Heart left ventricle (tissue), 16 donors: ENCODE results near the gene SMG7. TPM values are rescaled to one million over a fixed set of nuclear protein-coding genes. Genes with fewer than 3 reads are reported as not detected.

Experiments used
- ATAC-seq, 4 donors: fragments of 200-7000 bp; cut with Tn5 transposase; one replicate each; pipeline ENCODE4 v1.9.1; 2020 to 2022; ENCODE audit warnings: moderate library complexity in 4 of 4, mild to moderate bottlenecking in 3 of 4, moderate number of reproducible peaks in 1 of 4
- DNase-seq, 5 donors: peaks; one replicate each; pipeline ENCODE4 v3.0.0-alpha.2; 2020
- H3K27ac ChIP-seq, 12 donors: fragments of 200-600 bp; sonication (generic) in 4 of 12; one replicate each; pipeline versions ENCODE4 v1.5.0 to v1.8.0; 2016 to 2022; ENCODE audit warnings: mild to moderate bottlenecking in 2 of 12
- H3K27me3 ChIP-seq, 9 donors: fragments of 200-600 bp; sonication (generic) in 2 of 9; one replicate each; pipeline versions ENCODE4 v1.5.1 to v1.8.0; 2016 to 2022; ENCODE audit warnings: mild to moderate bottlenecking in 3 of 9
- H3K36me3 ChIP-seq, 9 donors: fragments of 200-600 bp; sonication (generic) in 2 of 9; one replicate each; pipeline versions ENCODE4 v1.5.0 to v1.8.0; 2018 to 2022; ENCODE audit warnings: mild to moderate bottlenecking in 2 of 9
- H3K4me1 ChIP-seq, 12 donors: fragments of 200-600 bp; sonication (generic) in 4 of 12; one replicate each; pipeline versions ENCODE4 v1.5.0 to v1.8.0; 2016 to 2022; ENCODE audit warnings: mild to moderate bottlenecking in 3 of 12
- H3K4me3 ChIP-seq, 12 donors: fragments of 200-600 bp; sonication (generic) in 4 of 12; one replicate each; pipeline versions ENCODE4 v1.5.0 to v1.8.0; 2017 to 2022; ENCODE audit warnings: mild to moderate bottlenecking in 9 of 12, moderate library complexity in 4 of 12
- H3K9me3 ChIP-seq, 12 donors: fragments of 200-600 bp; sonication (generic) in 4 of 12; one replicate each; pipeline versions ENCODE4 v1.5.0 to v1.8.0; 2016 to 2022; ENCODE audit warnings: mild to moderate bottlenecking in 1 of 12
- CTCF ChIP-seq, 12 donors: fragments of 200-600 bp; sonication (generic) in 4 of 12; IDR thresholded peaks; one replicate each; pipeline versions ENCODE4 v1.5.0 to v1.8.0; 2018 to 2022; ENCODE audit warnings: antibody characterized with exemption in 12 of 12, mild to moderate bottlenecking in 5 of 12
- POLR2A ChIP-seq, 2 donors: fragments of 450-650 bp; IDR thresholded peaks; one replicate each; pipeline ENCODE4 v1.6.1; 2017; ENCODE audit warnings: antibody characterized with exemption in 2 of 2, mild to moderate bottlenecking in 2 of 2, moderate library complexity in 2 of 2
- whole genome bisulfite sequencing, 4 donors: extraction: QIAGEN DNeasy Blood & Tissue Kit in 2 of 4; methylation state at CpG; one replicate each; pipeline versions ENCODE4 v1.1.5 to v1.1.7; 2013 to 2018; 5-methylcytosine and 5-hydroxymethylcytosine counted together
- intact Hi-C, 10 donors: fragments of 100-400 bp; cut with DNase I; formaldehyde crosslinking; loops; one replicate each; pipeline versions ENCODE4 v1.11.1 to v1.14.2; 2022
- polyA plus RNA-seq, 2 donors: library from polyadenylated mRNA; stranded (reverse); fragments of 200-250 nt; gene quantifications; one replicate each; pipeline ENCODE4 v1.2.3, GENCODE V29; 2013
- total RNA-seq, 9 donors: library from RNA; depleted of rRNA in 2 of 9; stranded (reverse); fragments of >200 nt in 2 of 9; fragmentation: NEBNext Ultra II Directional in 3 of 9; extraction: Animal tissue kit (Norgen Biotek cat#: 25700) in 3 of 9; gene quantifications; one replicate each; pipeline versions ENCODE4 v1.1.0 to v1.2.4, GENCODE V29; 2016 to 2023
- donor health status: ischemic (EF 13 %, LVEDD 7.1; RV severe dilation, severe dysfunction).
- donor health status: healthy with polysubstance abuse.
- donor health status: DM: no; HTN: yes; CAD: no.
- donor health status: DM: no; HTN: no; CAD: no.
- donor health status: ischemic (EF 25% LVEDD 6.9; RV normal size, moderate dysfunction).
- donor health status: ischemic (EF 25% LVEDD 5.7; RV mildly dilated, moderate dysfunction).
- donor health status: healthy.
- donor health status: DM: yes; HTN: yes; CAD: no.
- donor health status: ischemic (EF 35%, LVEDD 5.7; RV mildly dilated, moderate dysfunction).
- donor health status: nonischemic (EF 11% LVEDD 7.7; RV severe dilation, severe dysfunction).
- donor health status: DM: yes; HTN: yes; CAD: no.
- donor health status: PGD.
- donor health status: ischemic (EF 29% LVEDD 5.4; RV normal size, mild dysfunction).
- donor health status: nonischemic (EF 23%, LVEDD 6.1; RV moderate dilation, normal function).

The SMG7 gene
- total and polyA plus RNA-seq, 11 donors, result 15.3 to 55.0 (median 38.3) TPM

DNA sequence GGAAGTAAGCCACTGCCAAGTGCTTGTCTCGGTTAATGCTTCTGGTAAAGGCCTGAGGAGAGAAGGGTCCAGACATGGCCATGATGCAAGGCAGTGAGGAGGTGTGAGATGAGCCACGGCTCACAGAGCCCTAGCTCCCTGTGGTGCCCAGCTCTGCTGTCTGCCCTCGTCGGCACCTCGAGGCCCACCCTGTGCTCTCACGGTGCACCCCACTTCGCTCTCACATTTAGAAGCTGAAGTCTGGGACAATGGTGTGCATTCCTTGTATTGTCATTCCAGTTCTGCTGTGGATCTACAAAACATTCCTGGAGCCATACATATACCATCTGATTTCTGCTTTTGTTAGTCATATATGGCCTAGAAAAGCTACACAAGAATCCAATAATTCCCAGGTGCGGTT, 114.6 kb downstream of the SMG7 start:
- H3K27me3 ChIP-seq, result no peaks in the 10 kb centered on the region
- WGBS, 4 donors, result 87 to 95% (median 93%) methylated on average over 8 of the region's 8 CpGs
- peak overlapping the region in 1 of 12 donors; percentile 94 for H3K27ac ChIP-seq
- DNase-seq, result no peak
- peaks cover 0 to 60% (median 1%) of the 10 kb centered on the region in 12 donors for H3K4me1 ChIP-seq
- no peak for ATAC-seq
- peak overlapping the region in 1 of 12 donors; percentile 63 for H3K4me3 ChIP-seq
- peaks cover 0 to 11% (median 0%) of the 10 kb centered on the region in 9 donors for H3K36me3 ChIP-seq
- intact Hi-C loops, result no loop called here
- no peaks in the 10 kb centered on the region for H3K9me3 ChIP-seq
- TF ChIP-seq CTCF (IDR thresholded peaks at IDR 0.05), result no peak
- no peak for TF ChIP-seq POLR2A (IDR thresholded peaks at IDR 0.05)

DNA sequence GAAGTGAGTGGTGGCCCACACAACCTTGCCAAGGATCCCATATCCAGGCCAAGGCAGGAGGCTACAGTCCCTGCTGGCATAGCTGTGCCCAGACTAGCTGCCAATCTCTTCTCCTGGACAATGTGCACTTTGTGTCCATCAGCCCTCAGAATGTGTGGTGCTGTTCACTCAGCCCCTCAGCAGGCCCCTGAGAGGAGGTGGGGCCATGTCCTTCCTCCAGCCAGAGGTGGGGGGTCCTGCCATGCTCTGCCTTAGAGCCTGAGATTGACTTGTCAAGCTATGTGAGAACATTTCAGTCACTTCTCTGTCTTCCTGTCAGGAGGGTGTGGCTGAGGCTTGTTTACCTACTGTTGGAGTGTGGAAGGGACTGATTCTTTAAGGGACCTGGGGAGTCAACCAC, 116.5 kb downstream of the SMG7 start:
- ATAC-seq (peak in 2 of 4 donors; percentile 9 to 24), DNase-seq (no peak)
- H3K4me1 ChIP-seq, result peaks cover 0 to 67% (median 0%) of the 10 kb centered on the region in 12 donors
- no peak for TF ChIP-seq CTCF (IDR thresholded peaks at IDR 0.05)
- no peak for TF ChIP-seq POLR2A (IDR thresholded peaks at IDR 0.05)
- H3K9me3 ChIP-seq, result no peaks in the 10 kb centered on the region
- H3K4me3 ChIP-seq, result peak overlapping the region in 7 of 12 donors; percentile 11 to 63 (median 32)
- no peaks in the 10 kb centered on the region for H3K27me3 ChIP-seq
- H3K36me3 ChIP-seq, result peaks cover 0 to 11% (median 0%) of the 10 kb centered on the region in 9 donors
- H3K27ac ChIP-seq, result peak overlapping the region in 5 of 12 donors; percentile 1 to 94 (median 57)
- intact Hi-C loops, result no loop called here

DNA sequence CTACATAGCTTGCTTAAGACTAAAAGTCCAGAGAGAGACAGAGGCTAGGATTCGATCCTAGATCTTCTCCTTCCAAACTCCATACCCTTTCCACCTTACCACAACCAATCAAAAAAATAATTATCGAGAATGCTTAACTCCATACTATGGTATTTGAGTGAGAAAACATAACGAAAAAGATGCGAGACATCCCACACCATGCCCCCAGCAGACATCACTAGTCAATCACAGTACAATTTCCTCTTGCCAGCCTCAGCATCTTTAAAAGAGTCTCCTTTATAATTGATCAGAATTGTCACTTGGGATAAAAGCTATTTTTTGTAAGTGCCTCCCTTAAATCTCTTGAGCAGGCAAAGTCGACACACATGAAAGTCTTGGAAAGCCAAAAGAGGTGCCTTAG, 117.1 kb downstream of the SMG7 start:
- H3K9me3 ChIP-seq, result no peaks in the 10 kb centered on the region
- no peak for TF ChIP-seq POLR2A (IDR thresholded peaks at IDR 0.05)
- TF ChIP-seq CTCF (IDR thresholded peaks at IDR 0.05), result no peak
- peaks cover 0 to 67% (median 0%) of the 10 kb centered on the region in 12 donors for H3K4me1 ChIP-seq
- DNase-seq (no peak), ATAC-seq (no peak)
- 91 to 97% (median 92%) methylated on average over 5 of the region's 5 CpGs for WGBS, 4 donors
- intact Hi-C loops, result no loop called here
- no peaks in the 10 kb centered on the region for H3K27me3 ChIP-seq
- peak overlapping the region in 7 of 12 donors; percentile 11 to 63 (median 32) for H3K4me3 ChIP-seq
- peak overlapping the region in 5 of 12 donors; percentile 4 to 94 (median 55) for H3K27ac ChIP-seq
- H3K36me3 ChIP-seq, result peaks cover 0 to 11% (median 0%) of the 10 kb centered on the region in 9 donors

- peak overlapping the region in 8 of 12 donors; percentile 11 to 63 (median 30) for H3K4me3 ChIP-seq
- H3K9me3 ChIP-seq, result no peaks in the 10 kb centered on the region
- WGBS, 4 donors, result 75 to 88% (median 87%) methylated on average over 4 of the region's 4 CpGs
- H3K36me3 ChIP-seq, result peaks cover 0 to 11% (median 0%) of the 10 kb centered on the region in 9 donors
- intact Hi-C loops, result no loop called here
- no peaks in the 10 kb centered on the region for H3K27me3 ChIP-seq
- TF ChIP-seq POLR2A (IDR thresholded peaks at IDR 0.05), result no peak
- TF ChIP-seq CTCF (IDR thresholded peaks at IDR 0.05), result no peak
- H3K27ac ChIP-seq, result peak overlapping the region in 7 of 12 donors; percentile 4 to 94 (median 49)
- ATAC-seq (peak in 1 of 4 donors; percentile 16), DNase-seq (no peak)
- peaks cover 0 to 65% (median 0%) of the 10 kb centered on the region in 12 donors for H3K4me1 ChIP-seq
These were observed 117.6 kb downstream of the SMG7 start for GRCh38 chr1:183589874-183590243.
